Measurements from ENCODE around the gene MKRN2OS.

MKRN2OS gene, protein sequence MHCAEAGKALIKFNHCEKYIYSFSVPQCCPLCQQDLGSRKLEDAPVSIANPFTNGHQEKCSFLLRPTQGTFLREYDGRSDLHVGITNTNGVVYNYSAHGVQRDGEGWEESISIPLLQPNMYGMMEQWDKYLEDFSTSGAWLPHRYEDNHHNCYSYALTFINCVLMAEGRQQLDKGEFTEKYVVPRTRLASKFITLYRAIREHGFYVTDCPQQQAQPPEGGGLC

DNA sequence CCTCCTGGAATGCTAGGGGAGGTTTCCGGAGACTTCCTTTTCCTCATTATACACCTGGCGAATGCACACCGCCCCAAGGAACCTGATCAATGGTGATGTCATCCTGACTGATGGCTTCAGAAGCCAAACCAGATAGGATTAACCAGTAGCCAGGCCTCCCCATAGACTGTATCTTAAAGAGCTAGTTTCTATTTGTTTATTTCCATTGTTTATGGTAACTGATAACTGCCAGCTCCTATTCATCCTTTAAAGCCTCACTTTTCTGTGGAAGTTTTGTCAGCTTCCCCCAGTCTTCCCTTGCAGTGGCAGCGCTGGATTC is at the start of gene MKRN2OS:
TSS of gene MKRN2OS (minus strand) at position 27 of the 319 bp plus-strand sequence. CDS start 35 bp downstream, outside the sequence.
- DNase-seq (ENCODE audit: low read depth): no peak

DNA sequence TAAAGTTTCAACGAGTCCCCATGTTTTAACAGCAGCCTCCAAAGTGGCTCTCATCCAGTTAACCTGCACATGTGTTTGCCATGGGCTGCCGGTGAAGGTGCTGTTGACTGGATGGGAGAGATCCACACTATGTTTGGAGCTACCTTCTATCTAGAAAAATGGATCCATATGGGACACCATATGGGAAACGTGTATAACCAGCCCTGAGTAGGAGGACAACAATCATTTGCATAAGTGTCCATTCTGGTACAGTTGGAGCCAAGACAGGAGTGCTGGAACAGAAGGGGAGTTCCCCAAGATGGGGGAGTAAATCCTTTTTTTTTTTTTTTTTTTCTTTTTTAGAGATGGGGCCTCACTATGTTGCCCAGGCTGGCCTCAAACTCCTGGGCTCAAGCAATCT is 48.2 kb upstream of the MKRN2OS start:
- DNase-seq (ENCODE audit: low read depth): no peak

- no peak for DNase-seq (ENCODE audit: low read depth)
These were observed 46.9 kb upstream of the MKRN2OS start for GRCh38 chr3:12591997-12592715.

DNA sequence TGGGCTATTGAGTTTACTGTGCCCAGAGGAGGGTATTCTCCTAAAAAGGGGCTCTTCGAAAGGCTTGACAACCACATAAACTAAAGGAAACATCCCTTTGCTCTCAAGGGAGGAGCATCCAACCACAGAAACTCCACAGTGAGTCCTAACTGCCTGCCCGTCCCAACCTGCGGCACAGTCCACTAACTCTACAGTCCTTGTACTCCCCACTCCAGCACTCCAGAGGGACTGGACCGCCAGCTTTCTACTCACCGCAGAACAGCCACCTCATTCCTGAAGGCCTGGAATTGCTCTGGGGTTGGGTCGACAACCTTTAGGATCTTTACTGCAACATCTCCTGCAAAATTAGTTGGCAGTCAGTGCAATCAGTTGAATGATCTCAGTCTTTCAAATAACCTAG is 46.2 kb upstream of the MKRN2OS start:
- no peak for DNase-seq (ENCODE audit: low read depth)

- no peak for DNase-seq (ENCODE audit: low read depth)
These were observed 44.8 kb upstream of the MKRN2OS start for GRCh38 chr3:12590096-12590495.

DNA sequence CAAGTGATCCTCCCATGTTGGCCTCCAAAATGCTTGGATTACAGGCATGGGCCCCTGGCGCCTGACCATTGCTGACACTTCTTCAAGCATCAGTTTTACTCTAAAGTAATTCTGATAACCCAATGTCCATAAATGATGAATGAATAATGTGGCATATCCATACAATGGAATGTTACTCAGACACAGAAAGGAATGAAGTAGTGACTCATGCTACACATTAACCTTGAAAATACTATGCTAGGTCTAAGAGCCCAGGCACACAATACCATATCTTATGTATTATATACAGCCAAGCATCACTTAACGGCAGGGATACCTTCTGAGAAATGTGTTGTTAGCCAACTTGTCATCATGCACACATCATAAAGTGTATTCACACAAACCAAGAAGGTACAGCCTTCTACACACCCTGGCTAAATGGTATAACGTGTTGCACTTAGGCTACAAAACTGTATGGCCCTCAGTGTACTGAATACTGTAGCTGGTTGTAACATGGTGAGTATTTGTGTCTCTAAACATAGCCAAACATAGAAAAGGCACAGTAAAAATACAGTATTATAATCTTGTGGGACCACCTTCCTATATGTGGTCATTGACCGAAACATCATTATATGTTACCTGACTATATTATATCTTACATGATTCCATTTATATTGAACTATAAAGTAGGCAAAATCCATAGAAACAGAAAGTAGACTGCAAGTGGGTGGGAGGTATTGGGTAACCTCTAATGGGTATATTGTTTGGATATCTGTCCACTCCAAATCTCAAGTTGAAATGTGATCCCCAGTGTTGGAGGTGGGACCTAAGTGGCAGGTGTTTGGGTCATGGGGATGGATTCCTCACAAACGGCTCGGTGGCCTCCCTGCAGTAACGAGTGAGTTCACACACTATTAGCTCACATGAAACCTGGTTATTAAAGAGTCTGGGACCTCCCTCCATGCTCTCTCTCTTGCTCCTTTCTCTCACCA is 43.0 kb upstream of the MKRN2OS start:
- DNase-seq (ENCODE audit: low read depth): no peak

GRCh38 chr3:12586403-12586802 is 41.1 kb upstream of the MKRN2OS start:
- DNase-seq (ENCODE audit: low read depth): no peak

DNA sequence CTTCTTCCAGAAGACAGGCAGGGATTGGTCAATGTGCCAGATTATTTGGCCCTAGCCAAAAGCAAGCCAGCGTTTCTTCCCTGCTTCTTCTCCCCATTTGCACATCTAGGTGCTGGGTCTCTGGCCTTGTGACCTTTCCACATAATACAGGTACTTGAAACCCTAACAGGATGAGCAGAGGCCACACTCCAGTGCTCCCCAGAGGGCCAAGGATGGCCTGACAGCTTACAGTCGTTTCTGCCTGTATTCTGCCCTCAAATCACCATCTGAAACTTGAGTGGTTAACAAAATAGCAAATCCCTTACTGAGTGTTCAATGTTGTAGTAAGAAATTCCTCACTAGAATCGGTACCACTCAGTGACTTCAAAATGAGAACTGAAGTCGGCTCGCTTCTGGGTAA is 40.7 kb upstream of the MKRN2OS start:
- no peak for DNase-seq (ENCODE audit: low read depth)

DNA sequence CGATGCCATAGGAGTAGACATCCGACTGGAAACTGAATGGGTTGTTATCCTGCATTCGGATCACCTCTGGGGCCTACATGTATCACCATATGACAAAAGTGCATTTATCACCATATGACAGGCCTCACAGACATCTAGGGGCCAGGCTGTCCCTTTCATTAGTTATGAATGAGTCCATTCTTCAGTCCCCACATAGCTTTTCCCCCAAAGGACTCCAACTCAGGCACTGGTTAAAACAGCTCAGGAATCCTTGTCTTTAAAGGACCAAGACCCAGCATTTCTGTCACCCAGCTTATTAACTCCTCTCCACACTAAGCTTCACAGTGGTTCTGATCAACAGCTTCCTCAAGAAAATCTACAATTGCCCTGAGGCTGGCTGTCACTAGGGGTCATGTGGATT is 39.9 kb upstream of the MKRN2OS start:
- DNase-seq (ENCODE audit: low read depth): no peak

DNA sequence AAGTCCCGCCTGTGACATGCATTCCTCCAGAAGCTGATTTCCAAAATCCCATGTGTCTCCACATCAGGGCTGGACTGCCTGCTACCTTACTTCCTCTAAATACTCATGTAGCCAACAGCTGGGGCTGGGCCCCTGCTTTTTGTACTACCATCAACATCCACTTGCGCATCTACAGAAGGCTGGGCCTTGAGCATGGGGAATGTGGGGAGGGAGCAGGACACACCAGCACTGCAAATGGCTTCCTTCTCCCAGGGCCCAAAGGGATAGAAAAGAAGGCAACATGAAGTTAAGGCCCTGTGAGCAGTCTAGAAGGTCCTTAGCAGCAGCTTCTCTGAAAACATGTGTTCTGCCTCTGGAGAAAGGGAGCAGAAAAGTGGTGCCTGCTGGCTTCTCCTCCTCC is 38.8 kb upstream of the MKRN2OS start:
- no peak for DNase-seq (ENCODE audit: low read depth)

- DNase-seq (ENCODE audit: low read depth): no peak
These were observed 38.0 kb upstream of the MKRN2OS start for GRCh38 chr3:12583280-12583679.

GRCh38 chr3:12582730-12583129 is 37.4 kb upstream of the MKRN2OS start:
- DNase-seq (ENCODE audit: low read depth): no peak

- no peak for DNase-seq (ENCODE audit: low read depth)
These were observed 34.6 kb upstream of the MKRN2OS start for GRCh38 chr3:12579905-12580304.

DNA sequence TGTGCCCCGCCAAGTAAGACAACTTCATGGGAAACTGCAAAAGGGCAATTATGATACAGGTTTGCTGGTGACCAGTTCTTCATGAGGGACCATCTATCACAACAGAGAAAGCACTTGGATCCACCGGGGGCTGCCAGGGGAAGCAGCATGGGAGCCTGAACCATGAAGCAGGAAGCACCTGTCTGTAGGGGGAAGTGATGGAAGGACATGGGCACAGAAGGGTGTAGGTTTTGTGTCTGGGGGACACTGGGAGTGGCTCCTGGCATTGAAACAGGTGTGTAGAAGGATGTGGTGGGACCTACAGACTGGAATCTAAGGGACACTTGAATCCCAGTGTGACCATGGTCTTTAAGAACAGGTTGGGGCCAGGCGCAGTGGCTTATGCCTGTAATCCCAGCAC is 34.2 kb upstream of the MKRN2OS start:
- no peak for DNase-seq (ENCODE audit: low read depth)

DNA sequence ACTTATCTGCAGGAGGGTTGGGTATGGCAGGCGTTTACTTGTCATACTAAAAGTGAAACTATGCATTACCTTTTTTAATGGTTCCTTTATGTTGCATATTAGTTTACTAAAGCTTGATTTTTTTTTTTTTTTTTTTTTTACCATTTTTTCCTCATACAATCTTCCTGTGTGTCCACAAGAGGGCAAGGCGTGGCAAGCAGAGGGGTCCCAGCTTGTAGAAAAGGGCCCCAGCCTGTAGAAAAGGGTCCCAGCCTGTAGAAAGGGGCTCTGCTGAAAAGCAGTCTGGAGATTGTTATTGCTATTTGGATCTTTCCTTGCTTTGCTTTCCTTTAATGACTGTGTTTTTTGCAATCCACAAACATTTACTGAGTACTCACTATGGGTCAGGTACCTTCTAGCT is 33.4 kb upstream of the MKRN2OS start:
- DNase-seq (ENCODE audit: low read depth): no peak

- no peak for DNase-seq (ENCODE audit: low read depth)
These were observed 32.1 kb upstream of the MKRN2OS start for GRCh38 chr3:12577379-12577778.

GRCh38 chr3:12574661-12575060 is 29.4 kb upstream of the MKRN2OS start:
- DNase-seq (ENCODE audit: low read depth): no peak

DNA sequence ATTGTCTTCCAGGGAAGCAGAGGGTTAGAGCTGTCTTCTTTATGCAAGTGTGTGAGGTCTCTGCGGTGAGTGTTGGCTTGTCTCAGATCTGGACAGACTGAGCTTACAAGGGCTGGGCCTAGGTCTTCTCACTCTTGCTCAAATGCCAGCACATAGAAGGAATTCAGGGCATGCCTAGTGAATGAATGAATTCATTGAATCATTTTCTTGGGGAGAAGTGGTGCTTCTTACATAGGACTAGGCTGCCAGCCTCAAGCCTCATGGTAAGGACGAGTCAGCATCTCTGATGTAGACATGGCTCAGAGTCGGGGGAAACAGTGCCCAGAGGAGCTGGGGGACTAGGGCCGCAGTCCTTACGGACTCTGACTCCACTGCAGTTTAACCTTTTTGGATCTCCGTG is 28.8 kb upstream of the MKRN2OS start:
- no peak for DNase-seq (ENCODE audit: low read depth)

DNA sequence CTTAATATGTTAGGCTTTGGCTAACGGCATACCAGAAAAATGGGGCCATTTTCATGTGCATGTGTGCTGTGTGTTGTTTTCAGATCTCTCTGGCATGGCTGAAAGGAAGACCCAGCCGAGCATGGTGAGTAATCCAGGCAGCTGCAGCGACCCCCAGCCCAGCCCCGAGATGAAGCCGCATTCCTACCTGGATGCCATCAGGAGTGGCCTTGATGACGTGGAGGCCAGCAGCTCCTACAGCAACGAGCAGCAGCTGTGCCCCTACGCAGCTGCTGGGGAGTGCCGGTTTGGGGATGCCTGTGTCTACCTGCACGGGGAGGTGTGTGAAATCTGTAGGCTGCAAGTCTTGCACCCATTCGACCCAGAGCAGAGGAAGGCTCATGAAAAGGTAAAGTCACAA is 26.7 kb upstream of the MKRN2OS start:
- DNase-seq (ENCODE audit: low read depth): no peak

DNA sequence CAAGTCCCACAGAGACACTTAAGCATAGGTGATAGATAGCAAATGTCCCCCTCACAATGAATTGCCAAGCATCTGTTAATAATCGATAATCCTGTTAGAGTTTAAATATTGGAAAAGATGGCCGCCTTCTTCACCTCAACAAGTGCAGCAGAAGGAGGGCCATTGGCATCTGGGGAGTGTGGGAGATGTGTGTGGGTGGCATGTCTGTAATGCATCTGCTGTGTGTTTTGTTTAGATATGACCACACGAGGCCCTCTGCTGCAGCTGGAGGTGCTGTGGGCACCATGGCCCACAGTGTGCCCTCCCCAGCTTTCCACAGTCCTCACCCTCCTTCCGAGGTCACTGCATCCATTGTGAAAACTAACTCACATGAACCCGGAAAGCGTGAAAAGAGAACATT is 24.5 kb upstream of the MKRN2OS start:
- no peak for DNase-seq (ENCODE audit: low read depth)

GRCh38 chr3:12568747-12569146 is 23.4 kb upstream of the MKRN2OS start:
- no peak for DNase-seq (ENCODE audit: low read depth)

- no peak for DNase-seq (ENCODE audit: low read depth)
These were observed 21.7 kb upstream of the MKRN2OS start for GRCh38 chr3:12566976-12567375.

- DNase-seq (ENCODE audit: low read depth): no peak
These were observed 17.2 kb upstream of the MKRN2OS start for GRCh38 chr3:12562451-12562850.

Measured in GM04504 (cell line).